ENCODE results near the gene KASH5.
"Not testable (repeated sequence)": the region's sequence is repeated elsewhere in the genome, so short reads cannot be mapped to it uniquely, and the experiment has no call there.

Gene KASH5

GRCh38 chr19:49453013-49453756 lies 65.1 kb downstream of the KASH5 start, which contains the start of gene ALDH16A1:
Gene ALDH16A1, plus strand, starts transcription at chr19:49453225. Its CDS starts 107 bp downstream, at chr19:49453332.
- peak; percentile 96 to 97 for DNase-seq (ENCODE audit: extremely low read depth in 1 of 2, low read depth in 1 of 2)

GRCh38 chr19:49453757-49454240 lies 65.8 kb downstream of the KASH5 start:
- no peak for DNase-seq (ENCODE audit: extremely low read depth in 1 of 2, low read depth in 1 of 2)

- no peak for DNase-seq (ENCODE audit: extremely low read depth in 1 of 2, low read depth in 1 of 2)
Measured at GRCh38 chr19:49455773-49456172, 67.7 kb downstream of the KASH5 start.

GRCh38 chr19:49456326-49456725 lies 68.3 kb downstream of the KASH5 start:
- no peak for DNase-seq (ENCODE audit: extremely low read depth in 1 of 2, low read depth in 1 of 2)

- DNase-seq (ENCODE audit: extremely low read depth in 1 of 2, low read depth in 1 of 2), result no peak
Measured at GRCh38 chr19:49458567-49458903, 70.5 kb downstream of the KASH5 start.

GRCh38 chr19:49459388-49459787 lies 71.3 kb downstream of the KASH5 start:
- no peak for DNase-seq (ENCODE audit: extremely low read depth in 1 of 2, low read depth in 1 of 2)

GRCh38 chr19:49461130-49461529 lies 73.1 kb downstream of the KASH5 start:
- DNase-seq (ENCODE audit: extremely low read depth in 1 of 2, low read depth in 1 of 2), result not testable (repeated sequence)

- no peak for DNase-seq (ENCODE audit: extremely low read depth in 1 of 2, low read depth in 1 of 2)
Measured at GRCh38 chr19:49461656-49462055, 73.6 kb downstream of the KASH5 start.

- no peak for DNase-seq (ENCODE audit: extremely low read depth in 1 of 2, low read depth in 1 of 2)
Measured at GRCh38 chr19:49462492-49462891, 74.4 kb downstream of the KASH5 start.

GRCh38 chr19:49463960-49464740 lies 76.1 kb downstream of the KASH5 start:
- DNase-seq (ENCODE audit: extremely low read depth in 1 of 2, low read depth in 1 of 2), result no peak

GRCh38 chr19:49465371-49465770 lies 77.3 kb downstream of the KASH5 start:
- no peak for DNase-seq (ENCODE audit: extremely low read depth in 1 of 2, low read depth in 1 of 2)
